HepG2 (cell line): Measurements from ENCODE around the gene FCHO1. TPM values are rescaled to one million over a fixed set of nuclear protein-coding genes. Genes with fewer than 3 reads are reported as not detected.
A peak's percentile ranks its signal among the peaks of the same experiment; 100 is the strongest.

ENCODE experiments used
- ELF3 ChIP-seq: IDR thresholded peaks from 2 replicates; pipeline ENCODE4 v1.6.1; 2016; ENCODE audit warnings: missing genetic modification reagents, missing compliant biosample characterization
- GATAD2A ChIP-seq: IDR thresholded peaks from 2 replicates; pipeline ENCODE4 v1.6.1; 2016
- GLI4 ChIP-seq: sonication (generic); formaldehyde crosslinking; IDR thresholded peaks from 2 replicates; pipeline ENCODE4 v1.5.1; 2020; ENCODE audit warnings: missing genetic modification reagents, mild to moderate bottlenecking, moderate library complexity, borderline replicate concordance
- HDAC1 ChIP-seq: sonication (generic); formaldehyde crosslinking; IDR thresholded peaks from 2 replicates; pipeline ENCODE4 v1.5.1; 2020; ENCODE audit warnings: mild to moderate bottlenecking, missing genetic modification reagents
- HNF4A ChIP-seq: sonication (generic); formaldehyde crosslinking; IDR thresholded peaks from 2 replicates; pipeline ENCODE4 v1.4.0; 2020; ENCODE audit warnings: missing genetic modification reagents
- PPARG ChIP-seq: conservative IDR thresholded peaks from 2 replicates; pipeline ENCODE4 v1.6.1; 2016; ENCODE audit warnings: missing biosample characterization, missing genetic modification reagents
- SALL1 ChIP-seq: sonication (generic); formaldehyde crosslinking; IDR thresholded peaks from 2 replicates; pipeline ENCODE4 v1.8.0; 2022; ENCODE audit warnings: mild to moderate bottlenecking, missing genetic modification reagents
- SAP130 ChIP-seq: IDR thresholded peaks from 2 replicates; pipeline ENCODE4 v1.6.1; 2016; ENCODE audit warnings: low read depth
- SP2 ChIP-seq: sonication (generic); formaldehyde crosslinking; IDR thresholded peaks from 2 replicates; pipeline ENCODE4 v1.5.1; 2020; ENCODE audit warnings: mild to moderate bottlenecking, missing genetic modification reagents
- SP5 ChIP-seq: IDR thresholded peaks from 2 replicates; pipeline ENCODE4 v1.6.1; 2016; ENCODE audit warnings: low read depth, borderline replicate concordance
- ZFP82 ChIP-seq: sonication (generic); formaldehyde crosslinking; IDR thresholded peaks from 2 replicates; pipeline ENCODE4 v1.5.1; 2020; ENCODE audit warnings: mild to moderate bottlenecking, missing genetic modification reagents, borderline replicate concordance
- ZNF556 ChIP-seq: sonication (generic); formaldehyde crosslinking; IDR thresholded peaks from 2 replicates; pipeline ENCODE4 v1.4.0; 2020; ENCODE audit warnings: mild to moderate bottlenecking, missing genetic modification reagents, borderline replicate concordance
- polyA plus RNA-seq, 8 experiments: library from polyadenylated mRNA; depleted of rRNA in 3 of 8; stranded (reverse) in 7 of 8; unstranded in 1 of 8; fragments of >200 nt; fragmentation: Illumina TruSeq in 4 of 8; extraction: Trizol in 4 of 8; gene quantifications; 2 replicates each; pipeline versions ENCODE4 v1.2.1 to v1.2.3, GENCODE V29; 2011 to 2016; ENCODE audit warnings: low read depth in 4 of 8, missing spikeins in 1 of 8, mixed read lengths in 1 of 8; ENCODE audit not compliant: insufficient read depth in 1 of 8
- total RNA-seq, 5 experiments: library from RNA; depleted of rRNA; stranded (reverse); fragments of >200 nt; fragmentation: Illumina TruSeq; extraction: Trizol; gene quantifications; 2 replicates each; pipeline ENCODE4 v1.2.3, GENCODE V29; 2016; ENCODE audit warnings: low read depth in 1 of 5
- TF ChIP-seq, protein P1 (sequence below): IDR thresholded peaks from 2 replicates; pipeline ENCODE4 v1.4.0; 2020; ENCODE audit warnings: mild to moderate bottlenecking, missing genetic modification reagents
- TF ChIP-seq, protein P2 (sequence below): sonication (generic); formaldehyde crosslinking; IDR thresholded peaks from 2 replicates; pipeline ENCODE4 v1.5.0; 2020; ENCODE audit warnings: mild to moderate bottlenecking, missing genetic modification reagents
- TF ChIP-seq, protein P3 (sequence below): sonication (generic); formaldehyde crosslinking; IDR thresholded peaks from 2 replicates; pipeline ENCODE4 v1.4.0; 2020; ENCODE audit warnings: missing genetic modification reagents
- TF ChIP-seq, protein P4 (sequence below): sonication (generic); formaldehyde crosslinking; IDR thresholded peaks from 2 replicates; pipeline ENCODE4 v1.4.0; 2020; ENCODE audit warnings: missing genetic modification reagents

The FCHO1 gene
- total and polyA plus RNA-seq, 2 of the 13 experiments (the other 11 are each of a cell fraction or from before 2014, with no cell fraction given), result 1.3 to 3.1 TPM

DNA sequence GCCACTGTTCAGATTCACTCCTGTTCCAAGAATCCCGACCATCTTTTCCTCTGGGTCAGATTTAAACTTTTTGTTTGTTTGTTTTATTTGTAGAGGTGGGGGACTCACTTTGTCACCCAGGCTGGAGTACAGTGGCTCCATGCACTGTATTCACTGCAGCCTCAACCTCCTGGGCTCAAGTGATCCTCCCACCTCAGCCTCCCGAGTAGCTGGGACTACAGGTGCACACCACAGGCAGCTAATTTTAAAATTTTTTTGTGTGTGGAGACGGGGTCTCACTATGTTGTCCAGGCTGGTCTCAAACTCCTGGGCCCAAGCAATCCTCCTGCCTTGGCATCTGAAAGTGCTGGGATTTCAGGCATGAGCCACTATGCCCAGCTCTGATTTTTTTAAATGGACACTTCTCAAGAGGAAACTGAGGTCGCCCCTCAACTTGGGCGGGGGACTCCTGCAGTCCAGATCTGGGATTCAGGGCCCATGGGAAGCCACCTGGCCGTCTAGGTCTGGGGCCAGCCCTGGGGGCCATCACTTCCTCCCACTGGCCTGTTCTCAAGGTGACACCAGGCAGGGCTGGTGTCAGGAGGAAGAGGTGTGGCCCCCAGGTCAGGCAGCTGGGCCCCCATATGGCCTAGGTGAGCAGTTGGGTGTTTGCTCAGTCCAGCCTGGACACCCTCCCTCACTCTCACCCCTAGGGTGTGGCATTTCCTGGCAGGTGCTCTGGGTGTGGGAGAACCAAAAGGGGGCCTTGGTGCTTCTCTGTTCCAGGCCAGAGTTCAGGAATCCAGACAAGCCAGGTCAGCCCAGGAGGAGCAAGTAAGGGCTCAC is 44.9 kb downstream of the FCHO1 start (continued):
- TF ChIP-seq, protein P1, sequence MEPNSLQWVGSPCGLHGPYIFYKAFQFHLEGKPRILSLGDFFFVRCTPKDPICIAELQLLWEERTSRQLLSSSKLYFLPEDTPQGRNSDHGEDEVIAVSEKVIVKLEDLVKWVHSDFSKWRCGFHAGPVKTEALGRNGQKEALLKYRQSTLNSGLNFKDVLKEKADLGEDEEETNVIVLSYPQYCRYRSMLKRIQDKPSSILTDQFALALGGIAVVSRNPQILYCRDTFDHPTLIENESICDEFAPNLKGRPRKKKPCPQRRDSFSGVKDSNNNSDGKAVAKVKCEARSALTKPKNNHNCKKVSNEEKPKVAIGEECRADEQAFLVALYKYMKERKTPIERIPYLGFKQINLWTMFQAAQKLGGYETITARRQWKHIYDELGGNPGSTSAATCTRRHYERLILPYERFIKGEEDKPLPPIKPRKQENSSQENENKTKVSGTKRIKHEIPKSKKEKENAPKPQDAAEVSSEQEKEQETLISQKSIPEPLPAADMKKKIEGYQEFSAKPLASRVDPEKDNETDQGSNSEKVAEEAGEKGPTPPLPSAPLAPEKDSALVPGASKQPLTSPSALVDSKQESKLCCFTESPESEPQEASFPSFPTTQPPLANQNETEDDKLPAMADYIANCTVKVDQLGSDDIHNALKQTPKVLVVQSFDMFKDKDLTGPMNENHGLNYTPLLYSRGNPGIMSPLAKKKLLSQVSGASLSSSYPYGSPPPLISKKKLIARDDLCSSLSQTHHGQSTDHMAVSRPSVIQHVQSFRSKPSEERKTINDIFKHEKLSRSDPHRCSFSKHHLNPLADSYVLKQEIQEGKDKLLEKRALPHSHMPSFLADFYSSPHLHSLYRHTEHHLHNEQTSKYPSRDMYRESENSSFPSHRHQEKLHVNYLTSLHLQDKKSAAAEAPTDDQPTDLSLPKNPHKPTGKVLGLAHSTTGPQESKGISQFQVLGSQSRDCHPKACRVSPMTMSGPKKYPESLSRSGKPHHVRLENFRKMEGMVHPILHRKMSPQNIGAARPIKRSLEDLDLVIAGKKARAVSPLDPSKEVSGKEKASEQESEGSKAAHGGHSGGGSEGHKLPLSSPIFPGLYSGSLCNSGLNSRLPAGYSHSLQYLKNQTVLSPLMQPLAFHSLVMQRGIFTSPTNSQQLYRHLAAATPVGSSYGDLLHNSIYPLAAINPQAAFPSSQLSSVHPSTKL, result 0 out of 2 replicates have a peak, but pooled peaks have one; percentile 24
- no peak for TF ChIP-seq SP2
- TF ChIP-seq GLI4 (CRISPR knock-in tag), result no peak
- TF ChIP-seq SAP130, result peak; percentile 75
- TF ChIP-seq, protein P2, sequence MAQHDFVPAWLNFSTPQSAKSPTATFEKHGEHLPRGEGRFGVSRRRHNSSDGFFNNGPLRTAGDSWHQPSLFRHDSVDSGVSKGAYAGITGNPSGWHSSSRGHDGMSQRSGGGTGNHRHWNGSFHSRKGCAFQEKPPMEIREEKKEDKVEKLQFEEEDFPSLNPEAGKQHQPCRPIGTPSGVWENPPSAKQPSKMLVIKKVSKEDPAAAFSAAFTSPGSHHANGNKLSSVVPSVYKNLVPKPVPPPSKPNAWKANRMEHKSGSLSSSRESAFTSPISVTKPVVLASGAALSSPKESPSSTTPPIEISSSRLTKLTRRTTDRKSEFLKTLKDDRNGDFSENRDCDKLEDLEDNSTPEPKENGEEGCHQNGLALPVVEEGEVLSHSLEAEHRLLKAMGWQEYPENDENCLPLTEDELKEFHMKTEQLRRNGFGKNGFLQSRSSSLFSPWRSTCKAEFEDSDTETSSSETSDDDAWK, result no peak
- peak; percentile 54 for TF ChIP-seq SALL1 (CRISPR knock-in tag)
- TF ChIP-seq ZNF556 (CRISPR knock-in tag), result 0 out of 2 replicates have a peak, but pooled peaks have one; percentile 62
- peak; percentile 27 for TF ChIP-seq GATAD2A (CRISPR knock-in tag)
- peak; percentile 55; the same call in 1 of the 2 replicates for TF ChIP-seq ELF3 (CRISPR knock-in tag)
- TF ChIP-seq HDAC1 (CRISPR knock-in tag), result peak; percentile 56
- peak; percentile 63 for TF ChIP-seq SP5
- peak; percentile 4; the same call in 1 of the 2 replicates for TF ChIP-seq HNF4A (CRISPR knock-in tag)
- TF ChIP-seq, protein P3, sequence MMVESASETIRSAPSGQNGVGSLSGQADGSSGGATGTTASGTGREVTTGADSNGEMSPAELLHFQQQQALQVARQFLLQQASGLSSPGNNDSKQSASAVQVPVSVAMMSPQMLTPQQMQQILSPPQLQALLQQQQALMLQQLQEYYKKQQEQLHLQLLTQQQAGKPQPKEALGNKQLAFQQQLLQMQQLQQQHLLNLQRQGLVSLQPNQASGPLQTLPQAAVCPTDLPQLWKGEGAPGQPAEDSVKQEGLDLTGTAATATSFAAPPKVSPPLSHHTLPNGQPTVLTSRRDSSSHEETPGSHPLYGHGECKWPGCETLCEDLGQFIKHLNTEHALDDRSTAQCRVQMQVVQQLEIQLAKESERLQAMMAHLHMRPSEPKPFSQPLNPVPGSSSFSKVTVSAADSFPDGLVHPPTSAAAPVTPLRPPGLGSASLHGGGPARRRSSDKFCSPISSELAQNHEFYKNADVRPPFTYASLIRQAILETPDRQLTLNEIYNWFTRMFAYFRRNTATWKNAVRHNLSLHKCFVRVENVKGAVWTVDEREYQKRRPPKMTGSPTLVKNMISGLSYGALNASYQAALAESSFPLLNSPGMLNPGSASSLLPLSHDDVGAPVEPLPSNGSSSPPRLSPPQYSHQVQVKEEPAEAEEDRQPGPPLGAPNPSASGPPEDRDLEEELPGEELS (CRISPR knock-in tag), result no peak
- TF ChIP-seq, protein P4, sequence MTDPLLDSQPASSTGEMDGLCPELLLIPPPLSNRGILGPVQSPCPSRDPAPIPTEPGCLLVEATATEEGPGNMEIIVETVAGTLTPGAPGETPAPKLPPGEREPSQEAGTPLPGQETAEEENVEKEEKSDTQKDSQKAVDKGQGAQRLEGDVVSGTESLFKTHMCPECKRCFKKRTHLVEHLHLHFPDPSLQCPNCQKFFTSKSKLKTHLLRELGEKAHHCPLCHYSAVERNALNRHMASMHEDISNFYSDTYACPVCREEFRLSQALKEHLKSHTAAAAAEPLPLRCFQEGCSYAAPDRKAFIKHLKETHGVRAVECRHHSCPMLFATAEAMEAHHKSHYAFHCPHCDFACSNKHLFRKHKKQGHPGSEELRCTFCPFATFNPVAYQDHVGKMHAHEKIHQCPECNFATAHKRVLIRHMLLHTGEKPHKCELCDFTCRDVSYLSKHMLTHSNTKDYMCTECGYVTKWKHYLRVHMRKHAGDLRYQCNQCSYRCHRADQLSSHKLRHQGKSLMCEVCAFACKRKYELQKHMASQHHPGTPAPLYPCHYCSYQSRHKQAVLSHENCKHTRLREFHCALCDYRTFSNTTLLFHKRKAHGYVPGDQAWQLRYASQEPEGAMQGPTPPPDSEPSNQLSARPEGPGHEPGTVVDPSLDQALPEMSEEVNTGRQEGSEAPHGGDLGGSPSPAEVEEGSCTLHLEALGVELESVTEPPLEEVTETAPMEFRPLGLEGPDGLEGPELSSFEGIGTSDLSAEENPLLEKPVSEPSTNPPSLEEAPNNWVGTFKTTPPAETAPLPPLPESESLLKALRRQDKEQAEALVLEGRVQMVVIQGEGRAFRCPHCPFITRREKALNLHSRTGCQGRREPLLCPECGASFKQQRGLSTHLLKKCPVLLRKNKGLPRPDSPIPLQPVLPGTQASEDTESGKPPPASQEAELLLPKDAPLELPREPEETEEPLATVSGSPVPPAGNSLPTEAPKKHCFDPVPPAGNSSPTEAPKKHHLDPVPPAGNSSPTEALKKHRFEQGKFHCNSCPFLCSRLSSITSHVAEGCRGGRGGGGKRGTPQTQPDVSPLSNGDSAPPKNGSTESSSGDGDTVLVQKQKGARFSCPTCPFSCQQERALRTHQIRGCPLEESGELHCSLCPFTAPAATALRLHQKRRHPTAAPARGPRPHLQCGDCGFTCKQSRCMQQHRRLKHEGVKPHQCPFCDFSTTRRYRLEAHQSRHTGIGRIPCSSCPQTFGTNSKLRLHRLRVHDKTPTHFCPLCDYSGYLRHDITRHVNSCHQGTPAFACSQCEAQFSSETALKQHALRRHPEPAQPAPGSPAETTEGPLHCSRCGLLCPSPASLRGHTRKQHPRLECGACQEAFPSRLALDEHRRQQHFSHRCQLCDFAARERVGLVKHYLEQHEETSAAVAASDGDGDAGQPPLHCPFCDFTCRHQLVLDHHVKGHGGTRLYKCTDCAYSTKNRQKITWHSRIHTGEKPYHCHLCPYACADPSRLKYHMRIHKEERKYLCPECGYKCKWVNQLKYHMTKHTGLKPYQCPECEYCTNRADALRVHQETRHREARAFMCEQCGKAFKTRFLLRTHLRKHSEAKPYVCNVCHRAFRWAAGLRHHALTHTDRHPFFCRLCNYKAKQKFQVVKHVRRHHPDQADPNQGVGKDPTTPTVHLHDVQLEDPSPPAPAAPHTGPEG (CRISPR knock-in tag), result no peak
- TF ChIP-seq PPARG, result peak; percentile 56
- no peak for TF ChIP-seq ZFP82 (CRISPR knock-in tag)
